Measurements from ENCODE around the gene TRIM13. TPM values are rescaled to one million over a fixed set of nuclear protein-coding genes. Genes with fewer than 3 reads are reported as not detected.

TRIM13 gene
- total RNA-seq, 1 experiment from 2014 or later, result 11.4 TPM

DNA sequence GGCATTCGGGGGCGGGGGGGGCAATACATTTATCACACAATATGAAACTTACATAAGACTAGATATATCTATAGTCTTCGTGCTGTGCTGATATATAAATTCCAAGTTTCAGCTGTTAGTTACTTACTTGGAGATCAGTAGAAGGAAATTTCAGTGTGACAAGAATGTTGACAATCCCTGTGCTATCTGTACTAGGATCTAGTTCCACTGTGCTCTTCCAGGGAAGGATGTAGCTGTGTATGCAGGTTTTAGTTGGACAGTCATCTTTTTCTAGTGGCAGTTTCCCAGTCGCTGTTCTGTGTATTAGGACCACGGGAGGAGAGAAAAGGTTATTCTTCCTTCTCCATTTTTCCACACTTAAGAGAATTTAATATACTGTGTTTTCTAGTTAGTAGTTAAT, 3.2 kb upstream of the TRIM13 start:
- in situ Hi-C loops (cut with HindIII; ENCODE audit: low pct_unique_long_range_greater_than_20kb, low sequenced_read_pairs), result no loop called here
- DNase-seq (ENCODE audit: low read depth), result no peak

- DNase-seq (ENCODE audit: low read depth), result no peak
- in situ Hi-C loops (cut with HindIII; ENCODE audit: low pct_unique_long_range_greater_than_20kb, low sequenced_read_pairs), result no loop called here
Measured at GRCh38 chr13:49995625-49996101, 1.2 kb upstream of the TRIM13 start.

DNA sequence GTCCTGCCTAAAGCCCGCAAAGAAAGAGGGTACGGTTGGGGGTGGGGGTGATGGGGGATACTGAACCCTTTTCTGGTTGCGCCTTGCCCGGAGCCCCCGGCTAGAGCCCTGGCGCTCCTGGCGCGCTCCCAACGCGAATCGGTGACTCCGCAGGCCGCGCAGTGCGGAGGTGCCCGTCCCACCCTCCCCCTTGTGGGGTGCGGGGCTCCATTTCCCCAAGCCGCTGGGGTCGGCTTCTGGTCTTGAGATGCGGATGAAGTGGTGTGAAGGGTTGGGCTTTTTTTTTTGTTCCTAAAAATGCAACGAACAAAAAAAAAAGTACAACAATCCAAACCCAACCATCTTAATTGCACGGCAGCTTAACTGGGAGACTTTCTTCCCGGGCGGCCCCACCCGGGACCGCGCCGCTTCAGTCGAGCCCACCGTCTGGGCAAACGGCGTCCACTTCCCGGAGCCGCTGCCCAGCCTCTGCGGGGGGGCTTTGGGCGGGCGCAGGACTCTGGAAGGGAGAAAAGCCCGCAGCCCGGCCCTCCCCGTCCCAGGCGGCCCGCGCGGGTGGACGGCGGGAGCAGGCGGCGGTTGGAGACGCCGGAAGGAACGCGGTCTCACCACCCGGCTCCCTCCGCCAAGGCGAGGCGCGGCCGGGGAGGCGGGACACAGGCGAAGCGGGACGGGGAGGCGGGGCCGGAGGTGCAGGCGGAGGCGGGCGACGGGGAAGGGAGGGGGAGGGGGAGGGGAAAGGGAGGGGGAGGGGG, 504 bp upstream of the TRIM13 start:
- DNase-seq (ENCODE audit: low read depth), result peak; percentile 76
- in situ Hi-C loops (cut with HindIII; ENCODE audit: low pct_unique_long_range_greater_than_20kb, low sequenced_read_pairs), result no loop called here

- in situ Hi-C loops (cut with HindIII; ENCODE audit: low pct_unique_long_range_greater_than_20kb, low sequenced_read_pairs), result no loop called here
- DNase-seq (ENCODE audit: low read depth), result no peak
Measured at GRCh38 chr13:49997955-49998354, 1.1 kb downstream of the TRIM13 start.

DNA sequence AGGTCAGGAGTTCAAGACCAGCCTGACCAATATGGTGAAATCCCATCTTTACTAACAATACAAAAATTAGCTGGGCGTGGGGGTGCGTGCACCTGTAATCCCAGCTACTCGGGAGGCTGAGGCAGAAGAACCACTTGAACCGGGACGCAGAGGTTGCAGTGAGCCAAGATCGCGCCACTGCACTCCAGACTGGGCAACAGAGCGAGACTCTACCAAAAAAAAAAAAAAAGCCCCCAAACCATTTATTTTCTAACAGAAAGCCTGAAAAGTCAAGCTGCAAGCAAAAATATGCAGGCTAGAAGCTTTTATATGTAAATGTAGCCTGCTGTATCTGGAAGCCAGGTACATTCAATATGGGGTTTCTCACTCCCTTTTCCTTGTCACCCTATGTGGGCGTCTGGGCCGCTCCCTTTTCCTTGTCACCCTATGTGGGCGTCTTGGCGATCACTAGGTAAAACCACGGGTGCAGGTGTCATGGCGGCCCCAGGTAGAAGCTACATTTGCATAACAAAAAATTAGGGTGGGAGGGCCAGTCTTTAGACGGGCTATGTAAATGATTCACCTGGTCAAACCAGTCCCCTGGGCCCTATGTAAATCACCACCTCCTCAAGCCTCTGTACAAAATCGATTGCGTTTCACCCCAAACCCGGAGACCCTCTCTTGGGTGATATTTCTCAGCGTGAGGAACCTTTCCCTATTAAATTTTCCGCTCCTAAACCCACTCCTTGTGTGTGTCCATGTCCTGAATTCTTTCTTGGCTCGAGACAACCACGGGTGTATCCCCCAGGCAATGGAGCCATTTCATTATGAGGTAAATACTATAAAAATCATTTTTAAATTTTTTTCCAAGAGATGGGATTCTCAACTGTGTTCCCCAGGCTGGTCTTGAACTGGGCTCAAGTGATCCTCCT, 2.1 kb downstream of the TRIM13 start:
- in situ Hi-C loops (cut with HindIII; ENCODE audit: low pct_unique_long_range_greater_than_20kb, low sequenced_read_pairs), result no loop called here
- DNase-seq (ENCODE audit: low read depth), result no peak

GRCh38 chr13:50001287-50001686, 4.4 kb downstream of the TRIM13 start:
- in situ Hi-C loops (cut with HindIII; ENCODE audit: low pct_unique_long_range_greater_than_20kb, low sequenced_read_pairs), result no loop called here
- no peak for DNase-seq (ENCODE audit: low read depth)

DNA sequence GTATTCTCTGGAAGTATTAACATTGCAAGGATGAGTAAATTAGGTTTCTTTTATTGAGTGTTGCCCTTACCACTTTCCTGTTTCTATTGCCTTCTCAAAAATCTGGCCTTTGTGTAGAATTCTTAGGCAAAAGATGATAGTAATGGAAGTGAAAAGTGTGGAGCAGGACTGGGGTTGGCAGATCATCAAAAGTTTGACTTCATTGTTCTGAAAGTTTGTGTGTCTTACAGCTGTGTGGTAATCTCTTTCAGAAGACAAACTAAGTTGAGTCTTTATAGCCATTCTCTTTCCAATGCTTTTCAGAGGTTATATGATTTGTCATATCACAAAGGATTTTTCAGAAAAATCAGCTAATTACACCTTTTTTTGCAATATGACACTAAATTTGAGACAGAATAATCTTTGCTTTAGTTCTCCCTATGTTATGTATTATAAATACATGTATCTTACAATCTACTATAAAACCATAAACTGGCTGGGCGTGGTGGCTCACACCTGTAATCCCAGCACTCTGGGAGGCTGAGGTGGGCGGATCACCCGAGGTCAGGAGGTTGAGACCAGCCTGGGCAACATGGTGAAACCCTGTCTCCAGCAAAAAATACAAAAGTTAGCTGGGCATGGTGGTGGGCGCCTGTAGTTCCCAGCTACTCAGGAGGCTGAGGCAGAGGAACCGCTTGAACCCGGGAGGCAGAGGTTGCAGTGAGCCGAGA, 9.7 kb downstream of the TRIM13 start:
- DNase-seq (ENCODE audit: low read depth), result no peak
- in situ Hi-C loops (cut with HindIII; ENCODE audit: low pct_unique_long_range_greater_than_20kb, low sequenced_read_pairs), result no loop called here

DNA sequence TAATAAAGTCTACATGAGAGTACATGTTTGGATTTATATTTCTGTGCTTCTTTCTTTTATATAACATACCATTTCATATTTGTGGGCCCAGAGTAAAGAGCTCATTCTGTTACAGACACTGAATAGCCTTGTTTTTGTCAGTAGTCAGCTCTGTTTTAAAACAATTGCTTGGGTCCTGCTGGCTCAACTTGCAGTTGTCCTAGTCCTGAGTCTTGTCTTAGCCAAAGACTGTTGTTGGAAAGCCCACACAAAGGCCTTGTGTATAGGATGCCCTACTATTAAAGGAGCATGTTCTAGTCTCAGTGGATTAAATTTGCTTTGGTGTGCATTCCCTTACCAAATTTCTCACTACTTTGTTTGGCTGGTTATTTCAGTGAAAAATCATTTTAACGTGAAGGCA, 14.6 kb downstream of the TRIM13 start:
- DNase-seq (ENCODE audit: low read depth), result no peak
- in situ Hi-C loops (cut with HindIII; ENCODE audit: low pct_unique_long_range_greater_than_20kb, low sequenced_read_pairs), result no loop called here

- in situ Hi-C loops (cut with HindIII; ENCODE audit: low pct_unique_long_range_greater_than_20kb, low sequenced_read_pairs), result no loop called here
- no peak for DNase-seq (ENCODE audit: low read depth)
Measured at GRCh38 chr13:50012396-50013169, 15.7 kb downstream of the TRIM13 start.

DNA sequence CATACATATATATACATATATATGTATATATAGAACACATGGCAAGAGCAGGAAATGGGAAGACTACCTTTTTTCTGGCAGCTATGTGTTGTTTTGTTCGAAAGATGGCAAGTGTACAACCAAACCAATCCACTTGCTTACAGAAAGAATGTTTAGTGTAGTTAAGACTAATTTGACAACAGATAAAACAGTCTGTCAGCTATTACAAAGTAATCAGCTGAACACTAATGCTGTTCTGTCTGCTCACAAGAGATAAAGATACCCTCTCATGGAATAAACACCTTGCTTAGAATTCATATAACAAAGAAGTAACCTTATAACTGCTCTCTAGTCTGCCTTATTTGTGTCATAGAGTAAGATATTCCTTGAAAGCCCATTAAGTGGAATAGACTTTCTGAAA, 17.5 kb downstream of the TRIM13 start:
- in situ Hi-C loops (cut with HindIII; ENCODE audit: low pct_unique_long_range_greater_than_20kb, low sequenced_read_pairs), result no loop called here
- DNase-seq (ENCODE audit: low read depth), result no peak

DNA sequence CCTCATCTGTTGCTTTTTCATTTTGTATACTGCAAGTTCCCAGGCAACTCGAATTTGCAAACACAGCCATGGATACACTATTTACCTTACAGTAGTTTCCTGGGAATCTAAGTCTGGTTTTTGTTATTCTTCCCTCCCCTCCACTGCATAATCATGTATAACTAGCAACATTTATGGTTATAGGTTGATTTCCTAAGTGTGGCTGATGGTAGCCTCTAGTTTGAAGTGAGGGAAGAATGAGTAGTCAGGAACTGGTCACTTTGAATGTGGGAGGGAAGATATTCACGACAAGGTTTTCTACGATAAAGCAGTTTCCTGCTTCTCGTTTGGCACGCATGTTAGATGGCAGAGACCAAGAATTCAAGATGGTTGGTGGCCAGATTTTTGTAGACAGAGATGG, 18.4 kb downstream of the TRIM13 start, which contains the start of gene KCNRG:
KCNRG (plus strand) TSS at position 187 of the 400 bp plus-strand sequence; CDS start at position 237, 50 bp downstream.
- peak; percentile 14 for DNase-seq (ENCODE audit: low read depth)
- in situ Hi-C loops (cut with HindIII; ENCODE audit: low pct_unique_long_range_greater_than_20kb, low sequenced_read_pairs), result no loop called here

GRCh38 chr13:50015750-50016149, 18.9 kb downstream of the TRIM13 start:
- DNase-seq (ENCODE audit: low read depth), result no peak
- in situ Hi-C loops (cut with HindIII; ENCODE audit: low pct_unique_long_range_greater_than_20kb, low sequenced_read_pairs), result no loop called here

GRCh38 chr13:50016444-50016843, 19.6 kb downstream of the TRIM13 start:
- DNase-seq (ENCODE audit: low read depth), result no peak
- in situ Hi-C loops (cut with HindIII; ENCODE audit: low pct_unique_long_range_greater_than_20kb, low sequenced_read_pairs), result no loop called here

DNA sequence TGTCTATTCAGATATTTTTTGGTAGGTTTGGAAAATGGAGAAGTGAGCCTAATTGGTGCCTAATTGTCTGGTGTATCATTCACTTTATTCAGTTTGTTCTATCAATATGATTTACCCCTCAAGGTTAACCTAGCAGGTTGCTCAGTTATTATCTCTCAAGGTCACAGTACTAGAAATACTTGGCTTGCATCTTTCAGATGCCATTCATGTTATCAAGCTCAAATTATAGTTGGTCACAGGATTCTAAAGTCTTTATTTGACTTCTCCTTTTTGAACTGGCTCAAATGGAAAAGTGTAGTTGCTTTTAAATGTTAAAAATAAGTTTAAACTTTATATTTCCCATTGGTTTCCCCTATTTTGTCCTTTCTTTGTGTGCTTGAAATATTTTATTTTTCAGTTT, 21.0 kb downstream of the TRIM13 start:
- DNase-seq (ENCODE audit: low read depth), result no peak
- in situ Hi-C loops (cut with HindIII; ENCODE audit: low pct_unique_long_range_greater_than_20kb, low sequenced_read_pairs), result no loop called here

GRCh38 chr13:50025436-50025835, 28.6 kb downstream of the TRIM13 start:
- in situ Hi-C loops (cut with HindIII; ENCODE audit: low pct_unique_long_range_greater_than_20kb, low sequenced_read_pairs), result no loop called here
- DNase-seq (ENCODE audit: low read depth), result no peak

- in situ Hi-C loops (cut with HindIII; ENCODE audit: low pct_unique_long_range_greater_than_20kb, low sequenced_read_pairs), result no loop called here
- no peak for DNase-seq (ENCODE audit: low read depth)
Measured at GRCh38 chr13:50026788-50027473, 30.1 kb downstream of the TRIM13 start.

- DNase-seq (ENCODE audit: low read depth), result no peak
Measured at GRCh38 chr13:50030315-50030714, 33.5 kb downstream of the TRIM13 start.

More at GRCh38 chr13:50030315-50030714, 33.5 kb downstream of the TRIM13 start:
- in situ Hi-C loops (cut with HindIII; ENCODE audit: low pct_unique_long_range_greater_than_20kb, low sequenced_read_pairs), result no loop called here

Data from Caki2 (cell line).